Endothelial cell (in vitro differentiated cells): ENCODE data around the gene MPG. TPM values are rescaled to one million over a fixed set of nuclear protein-coding genes. Genes with fewer than 3 reads are reported as not detected.
"Not testable (repeated sequence)": the region's sequence is repeated elsewhere in the genome, so short reads cannot be mapped to it uniquely, and the experiment has no call there.

ENCODE experiments used
- DNase-seq: peaks from one replicate; pipeline ENCODE4 v3.0.0; 2021; ENCODE audit warnings: low spot score
- H3K27ac Mint-ChIP-seq: one replicate; pipeline ENCODE4 v1.8.0; 2021; ENCODE audit warnings: mixed read lengths, inconsistent platforms; ENCODE audit not compliant: unreplicated experiment
- H3K27me3 Mint-ChIP-seq: one replicate; pipeline ENCODE4 v1.8.0; 2021; ENCODE audit warnings: mild to moderate bottlenecking, moderate library complexity, mixed read lengths, inconsistent platforms; ENCODE audit not compliant: unreplicated experiment
- H3K36me3 Mint-ChIP-seq: one replicate; pipeline ENCODE4 v1.8.0; 2021; ENCODE audit warnings: mild to moderate bottlenecking, low read depth, mixed read lengths, inconsistent platforms; ENCODE audit not compliant: unreplicated experiment
- H3K4me1 Mint-ChIP-seq: one replicate; pipeline ENCODE4 v1.8.0; 2021; ENCODE audit warnings: mild to moderate bottlenecking, mixed read lengths, inconsistent platforms; ENCODE audit not compliant: unreplicated experiment
- H3K4me3 Mint-ChIP-seq: one replicate; pipeline ENCODE4 v1.8.0; 2021; ENCODE audit warnings: mild to moderate bottlenecking, mixed read lengths, inconsistent platforms; ENCODE audit not compliant: unreplicated experiment
- H3K9me3 Mint-ChIP-seq: one replicate; pipeline ENCODE4 v1.8.0; 2021; ENCODE audit warnings: mixed read lengths, inconsistent platforms; ENCODE audit not compliant: unreplicated experiment
- CTCF ChIP-seq: fragments of 200-600 bp; sonication (generic); IDR thresholded peaks from one replicate; pipeline ENCODE4 v1.5.0; 2021; ENCODE audit warnings: antibody characterized with exemption; ENCODE audit not compliant: unreplicated experiment
- long read RNA-seq: library from polyadenylated mRNA; unstranded; transcript quantifications from one replicate; pipeline ENCODE4 v2.0.0, GENCODE V29; 2020; ENCODE audit not compliant: unreplicated experiment
- total RNA-seq: library from RNA; stranded (reverse); fragmentation: NEBNext Ultra II Directional; extraction: Animal tissue kit (Norgen Biotek cat#: 25700); gene quantifications from one replicate; pipeline ENCODE4 v1.2.1, GENCODE V29; 2021; ENCODE audit not compliant: unreplicated experiment

The MPG gene
- 38.6 TPM for total RNA-seq
- long read RNA-seq, transcript MPG-202 (4 exons, 1,205 nt), result major isoform, 36 of 44 reads
- long read RNA-seq, partial matches to known transcripts, result 3 of 44 reads
- long read RNA-seq, other reads (novel, unspliced or antisense), result 2 of 44 reads

GRCh38 chr16:77807-78443, at the start of gene MPG:
Gene MPG (plus strand): TSS chr16:78225. CDS start chr16:78310, 85 bp downstream.
- DNase-seq, result peak; percentile 82
- H3K27me3 Mint-ChIP-seq, result peaks cover 9% of the 10 kb centered on the region
- peak within 1 kb of the TSS; percentile 89 for H3K4me3 Mint-ChIP-seq
- TF ChIP-seq CTCF, result no peak
- H3K27ac Mint-ChIP-seq, result peak within 1 kb of the TSS; percentile 57
- no peaks in the 10 kb centered on the region for H3K9me3 Mint-ChIP-seq
- H3K36me3 Mint-ChIP-seq, result peaks cover 2% of the 10 kb centered on the region
- H3K4me1 Mint-ChIP-seq, result peaks cover 18% of the 10 kb centered on the region

GRCh38 chr16:30627-31026, 47.4 kb upstream of the MPG start:
- H3K4me3 Mint-ChIP-seq, DNase-seq, H3K9me3 Mint-ChIP-seq, H3K27me3 Mint-ChIP-seq, H3K36me3 Mint-ChIP-seq, H3K4me1 Mint-ChIP-seq, H3K27ac Mint-ChIP-seq: not testable (repeated sequence)

GRCh38 chr16:33154-33876, 44.7 kb upstream of the MPG start:
- H3K9me3 Mint-ChIP-seq, H3K27me3 Mint-ChIP-seq, H3K4me1 Mint-ChIP-seq, H3K27ac Mint-ChIP-seq, H3K4me3 Mint-ChIP-seq, H3K36me3 Mint-ChIP-seq, DNase-seq: not testable (repeated sequence)

DNA sequence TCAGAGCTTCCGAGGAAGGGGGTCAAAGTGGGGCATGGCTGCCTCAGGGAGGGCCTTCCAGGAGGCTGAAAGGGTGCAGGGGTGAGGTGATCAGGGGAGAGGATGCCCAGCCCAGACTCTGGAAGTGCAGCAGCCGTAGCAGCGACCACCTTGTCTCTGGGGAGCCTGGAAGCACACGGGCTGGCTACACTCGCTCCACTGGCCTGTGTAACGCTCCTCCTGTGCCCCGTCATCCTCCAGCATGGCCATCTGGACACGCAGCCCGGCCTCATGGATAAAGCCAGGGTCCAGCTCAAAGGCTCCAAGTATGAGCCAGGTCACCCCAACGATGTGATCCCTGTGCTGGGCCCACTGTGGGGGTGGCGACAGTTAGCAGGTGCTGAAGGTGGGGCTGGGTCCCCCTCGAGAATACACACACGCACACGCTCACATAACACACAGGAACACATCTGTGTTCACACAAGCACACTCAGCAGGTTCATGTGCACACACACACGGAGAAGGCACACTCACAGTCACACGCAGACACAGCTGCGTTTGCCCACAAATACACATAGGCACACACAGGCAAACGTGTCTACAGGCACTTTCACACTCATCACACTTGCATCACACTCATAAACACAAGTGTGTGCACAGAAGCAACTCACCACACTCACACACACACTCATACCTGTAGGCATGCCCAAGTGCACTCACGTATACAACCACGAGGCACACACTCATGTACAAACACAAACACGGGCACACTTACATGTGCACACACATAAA, 44.0 kb upstream of the MPG start:
- no peak for DNase-seq
- Mint-ChIP-seq H3K27me3 (peaks cover 6% of the 10 kb centered on the region), H3K4me1 (peaks cover 6% of the 10 kb centered on the region), H3K27ac (peak overlapping the region; percentile 59), H3K36me3 (no peaks in the 10 kb centered on the region), H3K9me3 (no peaks in the 10 kb centered on the region), H3K4me3 (peak overlapping the region; percentile 11)
- no peak for TF ChIP-seq CTCF

DNA sequence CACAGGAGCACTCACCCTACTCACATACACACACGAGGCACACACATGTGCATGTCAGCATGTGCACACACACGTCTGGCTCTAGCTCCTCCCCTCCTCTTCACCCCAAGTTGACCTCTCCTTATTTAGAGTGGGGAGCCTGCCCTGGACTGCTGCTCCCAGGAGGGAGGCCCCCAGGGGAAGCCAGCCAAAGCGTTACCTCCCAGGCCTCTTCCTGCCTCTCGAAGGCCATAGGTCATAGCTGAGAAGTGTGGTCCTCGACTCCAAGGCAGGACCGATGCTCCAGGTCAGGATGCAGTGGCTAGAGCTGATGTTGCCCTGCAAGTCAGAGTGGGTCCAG, 43.4 kb upstream of the MPG start:
- Mint-ChIP-seq H3K27me3 (peaks cover 6% of the 10 kb centered on the region), H3K9me3 (no peaks in the 10 kb centered on the region), H3K27ac (peak overlapping the region; percentile 59), H3K36me3 (no peaks in the 10 kb centered on the region), H3K4me1 (peaks cover 6% of the 10 kb centered on the region), H3K4me3 (peak overlapping the region; percentile 11)
- DNase-seq, result no peak
- TF ChIP-seq CTCF, result no peak
